ENCODE results near the gene LHFPL4.

- TF ChIP-seq CTCF (conservative IDR thresholded peaks at IDR 0.05; ENCODE audit: low read depth, low read length) (no peak), EZH2 (IDR thresholded peaks at IDR 0.05; ENCODE audit: borderline replicate concordance, low read depth, low read length, poor library complexity, severe bottlenecking) (no peak)
Measured at GRCh38 chr3:9525078-9525477, 28.5 kb downstream of the LHFPL4 start.

Data from A673 (cell line).